IMR-90 (cell line): Measurements from ENCODE around the gene HOXD8.

ENCODE experiments used
- BHLHE40 ChIP-seq: fragments of 150-350 bp; IDR thresholded peaks from 2 replicates; pipeline ENCODE4 v1.6.1; 2016; ENCODE audit warnings: mild to moderate bottlenecking, low read depth, low read length
- MXI1 ChIP-seq: IDR thresholded peaks from 2 replicates; pipeline ENCODE4 v1.6.1; 2012; ENCODE audit warnings: low read depth, mild to moderate bottlenecking, low read length, moderate library complexity, borderline replicate concordance
- POLR2A ChIP-seq: IDR thresholded peaks from 2 replicates; pipeline ENCODE4 v1.6.1; 2012; ENCODE audit warnings: mild to moderate bottlenecking, low read depth, low read length
- SMC3 ChIP-seq: fragments of 150-350 bp; IDR thresholded peaks from 2 replicates; pipeline ENCODE4 v1.6.1; 2016; ENCODE audit warnings: low read depth, mild to moderate bottlenecking, antibody characterized with exemption, low read length, moderate library complexity
- TF ChIP-seq, protein P1 (sequence below): conservative IDR thresholded peaks from 2 replicates; pipeline ENCODE4 v1.5.1; 2012; ENCODE audit warnings: mild to moderate bottlenecking, low read depth, low read length, improper control_type of control experiment

GRCh38 chr2:176155356-176156044, 26.0 kb downstream of the HOXD8 start:
- TF ChIP-seq, protein P1, sequence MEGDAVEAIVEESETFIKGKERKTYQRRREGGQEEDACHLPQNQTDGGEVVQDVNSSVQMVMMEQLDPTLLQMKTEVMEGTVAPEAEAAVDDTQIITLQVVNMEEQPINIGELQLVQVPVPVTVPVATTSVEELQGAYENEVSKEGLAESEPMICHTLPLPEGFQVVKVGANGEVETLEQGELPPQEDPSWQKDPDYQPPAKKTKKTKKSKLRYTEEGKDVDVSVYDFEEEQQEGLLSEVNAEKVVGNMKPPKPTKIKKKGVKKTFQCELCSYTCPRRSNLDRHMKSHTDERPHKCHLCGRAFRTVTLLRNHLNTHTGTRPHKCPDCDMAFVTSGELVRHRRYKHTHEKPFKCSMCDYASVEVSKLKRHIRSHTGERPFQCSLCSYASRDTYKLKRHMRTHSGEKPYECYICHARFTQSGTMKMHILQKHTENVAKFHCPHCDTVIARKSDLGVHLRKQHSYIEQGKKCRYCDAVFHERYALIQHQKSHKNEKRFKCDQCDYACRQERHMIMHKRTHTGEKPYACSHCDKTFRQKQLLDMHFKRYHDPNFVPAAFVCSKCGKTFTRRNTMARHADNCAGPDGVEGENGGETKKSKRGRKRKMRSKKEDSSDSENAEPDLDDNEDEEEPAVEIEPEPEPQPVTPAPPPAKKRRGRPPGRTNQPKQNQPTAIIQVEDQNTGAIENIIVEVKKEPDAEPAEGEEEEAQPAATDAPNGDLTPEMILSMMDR = no peak
- no peak for TF ChIP-seq SMC3
- TF ChIP-seq POLR2A = no peak
- no peak for TF ChIP-seq BHLHE40
- TF ChIP-seq MXI1 = no peak
